T-helper 2 cell treated with Interferon-gamma antibody and Interleukin-4, amounts not matched to agents 5 μg/mL and 100 μg/mL, for 36 hours (primary cell): ENCODE results near the gene COPS4.
"Not testable (repeated sequence)": the region's sequence is repeated elsewhere in the genome, so short reads cannot be mapped to it uniquely, and the experiment has no call there.

ENCODE experiments used
- DNase-seq: peaks from one replicate; pipeline ENCODE4 v3.0.0; 2021; ENCODE audit warnings: low spot score
- H3K27ac Mint-ChIP-seq: one replicate; pipeline ENCODE4 v1.8.0; 2021; ENCODE audit warnings: mild to moderate bottlenecking, mixed read lengths
- H3K27me3 Mint-ChIP-seq: one replicate; pipeline ENCODE4 v1.8.0; 2021; ENCODE audit warnings: low read depth, mixed read lengths
- H3K36me3 Mint-ChIP-seq: one replicate; pipeline ENCODE4 v1.8.0; 2021; ENCODE audit warnings: low read depth, mixed read lengths
- H3K4me1 Mint-ChIP-seq: one replicate; pipeline ENCODE4 v1.8.0; 2021; ENCODE audit warnings: low read depth, mixed read lengths
- H3K4me3 Mint-ChIP-seq: one replicate; pipeline ENCODE4 v1.8.0; 2022; ENCODE audit warnings: mild to moderate bottlenecking, moderate library complexity, mixed read lengths
- H3K9me3 Mint-ChIP-seq: one replicate; pipeline ENCODE4 v1.8.0; 2021; ENCODE audit warnings: mixed read lengths

Gene COPS4

GRCh38 chr4:83043157-83043556 lies 8.2 kb downstream of the COPS4 start:
- H3K4me1 Mint-ChIP-seq = peaks cover 22% of the 10 kb centered on the region

GRCh38 chr4:83043801-83044407 lies 8.9 kb downstream of the COPS4 start:
- H3K36me3 Mint-ChIP-seq = peaks cover 12% of the 10 kb centered on the region
- no peak overlapping the region for H3K27ac Mint-ChIP-seq
- no peaks in the 10 kb centered on the region for H3K27me3 Mint-ChIP-seq
- peaks cover 18% of the 10 kb centered on the region for H3K4me1 Mint-ChIP-seq
- no peaks in the 10 kb centered on the region for H3K9me3 Mint-ChIP-seq
- H3K4me3 Mint-ChIP-seq = no peak overlapping the region
- no peak for DNase-seq

More at GRCh38 chr4:83043157-83043556, 8.2 kb downstream of the COPS4 start:
- not testable (repeated sequence) for H3K27ac Mint-ChIP-seq, H3K4me3 Mint-ChIP-seq, DNase-seq, H3K27me3 Mint-ChIP-seq, H3K9me3 Mint-ChIP-seq
- H3K36me3 Mint-ChIP-seq = peaks cover 12% of the 10 kb centered on the region

GRCh38 chr4:83046693-83047473 lies 11.9 kb downstream of the COPS4 start:
- Mint-ChIP-seq H3K9me3 (no peaks in the 10 kb centered on the region), H3K36me3 (peaks cover 21% of the 10 kb centered on the region), H3K27ac (no peak overlapping the region), H3K4me1 (peaks cover 7% of the 10 kb centered on the region), H3K27me3 (no peaks in the 10 kb centered on the region), H3K4me3 (no peak overlapping the region)
- no peak for DNase-seq

GRCh38 chr4:83048781-83049180 lies 13.8 kb downstream of the COPS4 start:
- not testable (repeated sequence) for H3K27ac Mint-ChIP-seq, H3K27me3 Mint-ChIP-seq

GRCh38 chr4:83054928-83055327 lies 19.9 kb downstream of the COPS4 start:
- no peak for DNase-seq
- H3K27ac Mint-ChIP-seq = no peak overlapping the region
- H3K9me3 Mint-ChIP-seq = no peaks in the 10 kb centered on the region
- no peak overlapping the region for H3K4me3 Mint-ChIP-seq
- no peaks in the 10 kb centered on the region for H3K4me1 Mint-ChIP-seq
- H3K36me3 Mint-ChIP-seq = peaks cover 31% of the 10 kb centered on the region
- H3K27me3 Mint-ChIP-seq = no peaks in the 10 kb centered on the region

More at GRCh38 chr4:83048781-83049180, 13.8 kb downstream of the COPS4 start:
- H3K36me3 Mint-ChIP-seq = peaks cover 23% of the 10 kb centered on the region
- H3K9me3 Mint-ChIP-seq, DNase-seq, H3K4me1 Mint-ChIP-seq, H3K4me3 Mint-ChIP-seq: not testable (repeated sequence)

- Mint-ChIP-seq H3K27me3 (no peaks in the 10 kb centered on the region), H3K4me3 (no peak overlapping the region), H3K9me3 (no peaks in the 10 kb centered on the region), H3K4me1 (peaks cover 2% of the 10 kb centered on the region), H3K36me3 (peaks cover 37% of the 10 kb centered on the region), H3K27ac (no peak overlapping the region)
- no peak for DNase-seq
Observed at GRCh38 chr4:83062739-83063138, 27.8 kb downstream of the COPS4 start.

GRCh38 chr4:83065266-83065665 lies 30.3 kb downstream of the COPS4 start:
- no peak for DNase-seq
- H3K27ac Mint-ChIP-seq = peak overlapping the region; percentile 3
- no peaks in the 10 kb centered on the region for H3K9me3 Mint-ChIP-seq
- H3K36me3 Mint-ChIP-seq = peaks cover 48% of the 10 kb centered on the region
- H3K4me3 Mint-ChIP-seq = no peak overlapping the region
- H3K4me1 Mint-ChIP-seq = peaks cover 3% of the 10 kb centered on the region
- no peaks in the 10 kb centered on the region for H3K27me3 Mint-ChIP-seq

- no peak for DNase-seq
- Mint-ChIP-seq H3K27ac (no peak overlapping the region), H3K4me3 (no peak overlapping the region), H3K27me3 (no peaks in the 10 kb centered on the region), H3K4me1 (peaks cover 6% of the 10 kb centered on the region), H3K9me3 (no peaks in the 10 kb centered on the region), H3K36me3 (peaks cover 42% of the 10 kb centered on the region)
Observed at GRCh38 chr4:83067058-83067639, 32.2 kb downstream of the COPS4 start.

- Mint-ChIP-seq H3K9me3 (no peaks in the 10 kb centered on the region), H3K36me3 (peaks cover 47% of the 10 kb centered on the region), H3K4me3 (no peak overlapping the region), H3K27ac (no peak overlapping the region), H3K4me1 (peaks cover 12% of the 10 kb centered on the region), H3K27me3 (no peaks in the 10 kb centered on the region)
- DNase-seq = no peak
Observed at GRCh38 chr4:83071116-83071515, 36.1 kb downstream of the COPS4 start.

GRCh38 chr4:83074086-83074704 lies 39.2 kb downstream of the COPS4 start:
- Mint-ChIP-seq H3K27ac (peak overlapping the region; percentile 29), H3K9me3 (peaks cover 3% of the 10 kb centered on the region), H3K4me3 (peak overlapping the region; percentile 27)

GRCh38 chr4:83074783-83075182 lies 39.8 kb downstream of the COPS4 start:
- H3K4me3 Mint-ChIP-seq, H3K27me3 Mint-ChIP-seq, H3K27ac Mint-ChIP-seq, H3K9me3 Mint-ChIP-seq: not testable (repeated sequence)
- H3K36me3 Mint-ChIP-seq = peaks cover 38% of the 10 kb centered on the region
- peak; percentile 19 for DNase-seq
- H3K4me1 Mint-ChIP-seq = peaks cover 25% of the 10 kb centered on the region

More at GRCh38 chr4:83074086-83074704, 39.2 kb downstream of the COPS4 start:
- H3K27me3 Mint-ChIP-seq = no peaks in the 10 kb centered on the region
- peaks cover 42% of the 10 kb centered on the region for H3K36me3 Mint-ChIP-seq
- H3K4me1 Mint-ChIP-seq = peaks cover 25% of the 10 kb centered on the region
- DNase-seq = peak; percentile 66

GRCh38 chr4:83075311-83076095 lies 40.5 kb downstream of the COPS4 start:
- Mint-ChIP-seq H3K9me3 (peaks cover 3% of the 10 kb centered on the region), H3K4me1 (peaks cover 25% of the 10 kb centered on the region), H3K27ac (no peak overlapping the region), H3K36me3 (peaks cover 32% of the 10 kb centered on the region), H3K27me3 (no peaks in the 10 kb centered on the region), H3K4me3 (no peak overlapping the region)
- DNase-seq = no peak

GRCh38 chr4:83080561-83080960 lies 45.6 kb downstream of the COPS4 start:
- H3K9me3 Mint-ChIP-seq = peaks cover 7% of the 10 kb centered on the region
- no peak overlapping the region for H3K4me3 Mint-ChIP-seq
- DNase-seq = no peak
- peaks cover 44% of the 10 kb centered on the region for H3K36me3 Mint-ChIP-seq
- H3K27me3 Mint-ChIP-seq = no peaks in the 10 kb centered on the region
- H3K4me1 Mint-ChIP-seq = peaks cover 42% of the 10 kb centered on the region
- H3K27ac Mint-ChIP-seq = no peak overlapping the region
